Spinal cord (tissue), 10 donors: ENCODE results near the gene SFXN3. TPM values are rescaled to one million over a fixed set of nuclear protein-coding genes. Genes with fewer than 3 reads are reported as not detected.

ENCODE experiments used
- DNase-seq, 6 donors: peaks; one replicate each; pipeline versions ENCODE4 v3.0.0 to v3.0.0-alpha.2; 2013 to 2015; ENCODE audit warnings: low spot score in 6 of 6, low read depth in 4 of 6
- H3K27ac ChIP-seq: one replicate; pipeline ENCODE4 v1.5.1; 2013; ENCODE audit warnings: low read depth, low read length, control low read depth
- H3K27me3 ChIP-seq: one replicate; pipeline ENCODE4 v1.6.1; 2013; ENCODE audit warnings: low read length; ENCODE audit not compliant: control insufficient read depth, insufficient read depth
- H3K36me3 ChIP-seq: one replicate; pipeline ENCODE4 v1.6.1; 2013; ENCODE audit warnings: low read length; ENCODE audit not compliant: control insufficient read depth, insufficient read depth
- H3K4me1 ChIP-seq: one replicate; pipeline ENCODE4 v1.6.1; 2013; ENCODE audit warnings: low read length; ENCODE audit not compliant: control insufficient read depth, insufficient read depth
- H3K4me3 ChIP-seq: one replicate; pipeline ENCODE4 v1.5.1; 2013; ENCODE audit warnings: low read depth, low read length, control low read depth
- H3K9me3 ChIP-seq: one replicate; pipeline ENCODE4 v1.6.1; 2013; ENCODE audit warnings: low read length; ENCODE audit not compliant: control insufficient read depth, insufficient read depth
- WGBS: methylation state at CpG from one replicate; pipeline ENCODE4 v1.1.5; 2013; ENCODE audit warnings: missing lambda C conversion rate; ENCODE audit not compliant: insufficient coverage; 5-methylcytosine and 5-hydroxymethylcytosine counted together
- polyA plus RNA-seq, 2 donors: library from polyadenylated mRNA; unstranded; fragments of 120-200 nt; gene quantifications; one replicate each; pipeline ENCODE4 v1.2.1, GENCODE V29; 2013; ENCODE audit not compliant: insufficient read length in 2 of 2
- total RNA-seq, 2 donors: library from RNA; depleted of rRNA in 1 of 2; stranded (reverse); fragments of 120-200 nt in 1 of 2; fragments of >200 nt in 1 of 2; gene quantifications; one replicate each; pipeline versions ENCODE4 v1.2.3 to v1.2.4, GENCODE V29; 2013 to 2014
- donor health status: healthy.

Gene SFXN3
- total and polyA plus RNA-seq, 4 donors, result 27.1 to 55.8 (median 44.0) TPM

GRCh38 chr10:101042667-101043362, 11.8 kb downstream of the SFXN3 start:
- WGBS, result under 1% methylated on average over 28 of the region's 40 CpGs
- H3K27ac ChIP-seq, result peak overlapping the region; percentile 94
- peaks cover 17% of the 10 kb centered on the region for H3K36me3 ChIP-seq
- H3K4me3 ChIP-seq, result peak overlapping the region; percentile 76
- peak; percentile 74 to 97 (median 88) for DNase-seq
- no peaks in the 10 kb centered on the region for H3K9me3 ChIP-seq
- peaks cover 27% of the 10 kb centered on the region for H3K27me3 ChIP-seq
- H3K4me1 ChIP-seq, result peaks cover 52% of the 10 kb centered on the region

- Histone ChIP-seq H3K9me3 (no peaks in the 10 kb centered on the region), H3K36me3 (peaks cover 14% of the 10 kb centered on the region), H3K27ac (peak overlapping the region; percentile 94), H3K4me1 (peaks cover 57% of the 10 kb centered on the region), H3K27me3 (peaks cover 32% of the 10 kb centered on the region), H3K4me3 (peak overlapping the region; percentile 76)
- DNase-seq, result no peak
- 10% methylated on average over 2 of the region's 2 CpGs for WGBS
These were observed 12.3 kb downstream of the SFXN3 start for GRCh38 chr10:101043363-101043707.

DNA sequence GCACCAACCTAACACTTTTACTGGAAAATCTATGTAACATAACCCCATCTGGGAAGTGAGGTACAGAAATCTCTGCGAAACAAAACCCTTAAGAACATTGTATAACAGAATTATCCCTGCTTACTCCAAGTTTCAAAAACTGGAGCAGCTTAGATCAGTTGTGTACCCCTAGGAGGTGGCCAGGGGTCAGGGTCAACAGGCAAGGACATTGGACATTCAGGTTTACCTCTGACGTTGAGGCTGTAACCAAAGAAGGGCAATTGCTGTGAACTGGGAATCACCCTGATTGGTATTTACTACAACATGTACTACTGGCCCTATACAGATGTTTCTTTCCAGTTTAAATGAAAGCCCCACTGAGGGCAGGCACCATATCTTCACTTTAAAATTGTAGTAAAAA, 13.1 kb downstream of the SFXN3 start:
- Histone ChIP-seq H3K27ac (peak overlapping the region; percentile 94), H3K27me3 (peaks cover 40% of the 10 kb centered on the region), H3K9me3 (no peaks in the 10 kb centered on the region), H3K36me3 (peaks cover 8% of the 10 kb centered on the region), H3K4me1 (peaks cover 63% of the 10 kb centered on the region), H3K4me3 (no peak overlapping the region)
- WGBS, result 20% methylated on average over 1 of the region's 2 CpGs
- no peak for DNase-seq

DNA sequence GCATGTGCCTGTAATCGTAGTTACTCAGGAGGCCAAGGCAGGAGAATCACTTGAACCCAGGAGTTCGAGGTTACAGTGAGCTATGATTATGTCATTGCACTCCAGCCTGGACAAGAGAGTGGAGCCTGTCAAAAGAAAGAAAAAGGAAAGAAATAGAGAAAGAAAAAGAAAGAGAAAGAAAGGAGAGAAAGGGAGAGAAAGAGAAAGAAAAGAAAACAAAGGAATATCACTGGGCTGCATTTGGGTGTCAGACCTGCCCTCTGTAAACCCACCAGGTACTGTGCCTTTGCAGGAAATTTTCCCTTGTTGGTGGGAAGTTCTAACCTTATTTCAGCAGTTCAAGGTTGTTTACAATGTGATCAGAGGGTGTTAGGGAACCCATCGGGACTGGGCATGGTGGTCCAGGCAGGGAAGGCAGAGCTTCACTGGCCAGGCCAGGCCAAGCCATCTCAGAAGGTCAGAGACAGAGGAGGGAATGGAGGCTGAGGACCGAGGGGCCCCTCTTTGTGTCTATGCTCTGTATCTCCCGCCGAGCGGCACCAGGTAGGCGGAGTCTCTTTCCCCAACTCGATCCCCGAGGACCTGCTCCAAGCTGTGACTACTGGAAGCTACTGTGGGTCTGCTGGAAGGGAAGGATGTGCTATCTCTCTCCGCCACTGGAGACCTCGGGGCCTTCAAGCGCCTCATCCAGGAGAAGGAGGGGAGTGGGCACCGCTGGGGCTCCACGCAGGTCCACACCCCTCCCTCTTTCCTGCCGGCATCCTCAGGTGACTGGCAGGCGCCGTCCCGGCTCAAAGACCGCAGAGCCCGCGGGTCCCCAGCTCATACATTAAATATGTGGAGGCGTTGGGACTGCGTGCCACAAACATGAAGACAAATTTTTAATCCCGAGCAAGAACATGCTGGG, 15.6 kb downstream of the SFXN3 start:
- no peak overlapping the region for H3K27ac ChIP-seq
- H3K9me3 ChIP-seq, result no peaks in the 10 kb centered on the region
- peaks cover 49% of the 10 kb centered on the region for H3K4me1 ChIP-seq
- whole genome bisulfite sequencing, result 17% methylated on average over 18 of the region's 25 CpGs
- H3K36me3 ChIP-seq, result no peaks in the 10 kb centered on the region
- H3K27me3 ChIP-seq, result peaks cover 64% of the 10 kb centered on the region
- DNase-seq, result no peak
- H3K4me3 ChIP-seq, result no peak overlapping the region

- 1% methylated on average over 14 of the region's 16 CpGs for WGBS
- Histone ChIP-seq H3K4me3 (no peak overlapping the region), H3K36me3 (no peaks in the 10 kb centered on the region), H3K9me3 (no peaks in the 10 kb centered on the region), H3K27me3 (peaks cover 71% of the 10 kb centered on the region), H3K27ac (no peak overlapping the region), H3K4me1 (peaks cover 45% of the 10 kb centered on the region)
- peak in 1 of 6 donors; percentile 19 for DNase-seq
These were observed 16.2 kb downstream of the SFXN3 start for GRCh38 chr10:101047268-101047667.

DNA sequence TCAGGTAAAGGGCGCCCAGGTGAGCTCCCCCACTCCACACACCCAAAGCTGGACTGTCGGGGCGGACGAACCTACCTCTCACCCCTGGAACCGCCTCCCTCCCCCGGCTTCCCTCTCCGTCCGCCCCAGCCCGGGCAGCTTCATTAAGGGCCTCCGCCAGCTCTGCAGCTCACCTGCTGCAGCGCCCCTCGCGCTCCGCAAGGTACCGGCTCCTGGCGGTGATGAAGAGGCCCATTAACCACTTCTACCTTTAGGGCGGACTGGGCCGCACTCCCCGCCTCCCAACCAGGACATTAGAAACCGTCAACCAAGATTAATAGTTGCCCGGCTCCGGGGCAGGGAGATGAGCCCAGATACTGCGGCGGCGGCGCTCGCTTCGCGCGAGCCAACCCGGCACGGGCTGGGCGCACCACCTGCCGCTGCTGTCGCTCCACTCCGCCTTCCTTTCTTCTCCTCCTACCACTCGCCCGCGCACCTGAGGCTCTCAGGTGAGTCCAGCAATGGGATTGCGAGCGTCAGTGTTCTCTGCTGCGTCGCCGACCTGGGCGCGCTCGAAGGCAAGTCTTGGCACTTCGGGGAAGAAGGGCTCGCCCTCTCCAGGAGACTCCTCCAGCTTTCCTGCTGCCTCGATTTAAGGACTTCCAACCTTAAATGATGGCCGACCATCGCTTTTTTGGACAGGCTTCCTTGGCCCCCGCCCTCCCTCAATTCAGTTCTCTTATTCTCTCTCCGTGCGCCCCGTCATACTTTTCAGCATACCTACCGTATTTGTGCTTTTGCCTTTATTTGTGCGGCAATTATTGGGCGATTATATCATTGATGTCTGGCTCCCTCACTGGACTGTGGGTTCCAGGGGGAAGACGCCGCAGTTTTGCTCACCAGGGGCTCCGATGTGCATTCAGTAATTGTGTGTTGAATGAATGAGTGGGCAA, 17.2 kb downstream of the SFXN3 start:
- Histone ChIP-seq H3K9me3 (no peaks in the 10 kb centered on the region), H3K27ac (no peak overlapping the region), H3K4me3 (no peak overlapping the region), H3K4me1 (peaks cover 36% of the 10 kb centered on the region), H3K27me3 (peaks cover 71% of the 10 kb centered on the region), H3K36me3 (no peaks in the 10 kb centered on the region)
- DNase-seq, result peak in 1 of 6 donors; percentile 25
- WGBS, result 3% methylated on average over 53 of the region's 62 CpGs

- Histone ChIP-seq H3K9me3 (no peaks in the 10 kb centered on the region), H3K36me3 (no peaks in the 10 kb centered on the region), H3K27ac (no peak overlapping the region), H3K4me3 (no peak overlapping the region), H3K27me3 (peaks cover 65% of the 10 kb centered on the region), H3K4me1 (peaks cover 32% of the 10 kb centered on the region)
- peak in 2 of 6 donors; percentile 53 to 75 for DNase-seq
- 4% methylated on average over 38 of the region's 42 CpGs for WGBS
These were observed 19.4 kb downstream of the SFXN3 start for GRCh38 chr10:101050208-101051069.

GRCh38 chr10:101052285-101052684, 21.3 kb downstream of the SFXN3 start:
- H3K27me3 ChIP-seq, result peaks cover 50% of the 10 kb centered on the region
- no peak for DNase-seq
- H3K36me3 ChIP-seq, result no peaks in the 10 kb centered on the region
- WGBS, result 92% methylated on average over 3 of the region's 3 CpGs
- no peaks in the 10 kb centered on the region for H3K9me3 ChIP-seq
- no peak overlapping the region for H3K27ac ChIP-seq
- peaks cover 26% of the 10 kb centered on the region for H3K4me1 ChIP-seq
- H3K4me3 ChIP-seq, result no peak overlapping the region
